Neural progenitor cell (in vitro differentiated cells): ENCODE results near the gene PRRC2A.

Experiments
- EZH2 ChIP-seq: fragments of 200-600 bp; sonication (generic); IDR thresholded peaks from 2 replicates; pipeline ENCODE4 v1.6.1; 2017; ENCODE audit warnings: antibody characterized with exemption, mild to moderate bottlenecking, moderate library complexity
- EZH2phosphoT487 ChIP-seq: fragments of 200-600 bp; sonication (generic); IDR thresholded peaks from 2 replicates; pipeline ENCODE4 v1.6.1; 2017; ENCODE audit warnings: antibody characterized with exemption
- TF ChIP-seq, protein P1 (sequence below): fragments of 200-600 bp; sonication (generic); IDR thresholded peaks from 2 replicates; pipeline ENCODE4 v1.5.1; 2017; ENCODE audit warnings: antibody characterized with exemption, mild to moderate bottlenecking

DNA sequence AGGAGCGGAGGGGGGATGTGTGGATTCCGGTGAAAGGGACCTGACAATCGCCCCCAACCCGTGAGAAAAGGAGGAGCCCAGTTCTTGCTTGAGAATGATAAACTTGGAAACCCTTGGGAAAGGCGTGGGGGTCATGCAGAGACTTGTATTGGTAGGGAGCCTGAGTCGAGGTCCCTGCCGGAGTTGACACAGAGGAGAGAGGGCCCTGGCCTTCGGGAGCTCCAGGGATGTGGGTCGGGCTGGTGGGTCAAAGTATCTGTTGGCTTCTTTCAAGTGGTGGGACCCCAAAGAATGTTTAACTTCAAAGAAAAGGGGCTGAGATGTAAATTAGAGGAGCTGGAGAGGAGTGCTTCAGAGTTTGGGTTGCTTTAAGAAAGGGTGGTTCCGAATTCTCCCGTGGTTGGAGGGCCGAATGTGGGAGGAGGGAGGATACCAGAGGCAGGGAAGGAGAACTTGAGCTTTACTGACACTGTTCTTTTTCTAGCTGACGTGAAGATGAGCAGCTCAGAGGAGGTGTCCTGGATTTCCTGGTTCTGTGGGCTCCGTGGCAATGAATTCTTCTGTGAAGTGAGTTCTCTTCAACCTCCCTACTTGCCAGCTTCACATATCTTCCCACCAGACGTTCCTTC, 45.9 kb downstream of the PRRC2A start:
- no peak for TF ChIP-seq EZH2
- TF ChIP-seq, protein P1, sequence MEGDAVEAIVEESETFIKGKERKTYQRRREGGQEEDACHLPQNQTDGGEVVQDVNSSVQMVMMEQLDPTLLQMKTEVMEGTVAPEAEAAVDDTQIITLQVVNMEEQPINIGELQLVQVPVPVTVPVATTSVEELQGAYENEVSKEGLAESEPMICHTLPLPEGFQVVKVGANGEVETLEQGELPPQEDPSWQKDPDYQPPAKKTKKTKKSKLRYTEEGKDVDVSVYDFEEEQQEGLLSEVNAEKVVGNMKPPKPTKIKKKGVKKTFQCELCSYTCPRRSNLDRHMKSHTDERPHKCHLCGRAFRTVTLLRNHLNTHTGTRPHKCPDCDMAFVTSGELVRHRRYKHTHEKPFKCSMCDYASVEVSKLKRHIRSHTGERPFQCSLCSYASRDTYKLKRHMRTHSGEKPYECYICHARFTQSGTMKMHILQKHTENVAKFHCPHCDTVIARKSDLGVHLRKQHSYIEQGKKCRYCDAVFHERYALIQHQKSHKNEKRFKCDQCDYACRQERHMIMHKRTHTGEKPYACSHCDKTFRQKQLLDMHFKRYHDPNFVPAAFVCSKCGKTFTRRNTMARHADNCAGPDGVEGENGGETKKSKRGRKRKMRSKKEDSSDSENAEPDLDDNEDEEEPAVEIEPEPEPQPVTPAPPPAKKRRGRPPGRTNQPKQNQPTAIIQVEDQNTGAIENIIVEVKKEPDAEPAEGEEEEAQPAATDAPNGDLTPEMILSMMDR = no peak
- no peak for TF ChIP-seq EZH2phosphoT487
